GM18520 (cell line): Measurements from ENCODE around the gene PSENEN.
"Not testable (repeated sequence)": the region's sequence is repeated elsewhere in the genome, so short reads cannot be mapped to it uniquely, and the experiment has no call there.

Source experiments
- ATAC-seq: cut with Tn5 transposase; IDR thresholded peaks from one replicate; pipeline ENCODE4 v1.9.1; 2021; ENCODE audit not compliant: unreplicated experiment

Gene PSENEN

GRCh38 chr19:35718345-35719041 lies 27.0 kb upstream of the PSENEN start:
- ATAC-seq, result no peak

GRCh38 chr19:35719402-35720162 lies 25.9 kb upstream of the PSENEN start:
- ATAC-seq, result no peak

DNA sequence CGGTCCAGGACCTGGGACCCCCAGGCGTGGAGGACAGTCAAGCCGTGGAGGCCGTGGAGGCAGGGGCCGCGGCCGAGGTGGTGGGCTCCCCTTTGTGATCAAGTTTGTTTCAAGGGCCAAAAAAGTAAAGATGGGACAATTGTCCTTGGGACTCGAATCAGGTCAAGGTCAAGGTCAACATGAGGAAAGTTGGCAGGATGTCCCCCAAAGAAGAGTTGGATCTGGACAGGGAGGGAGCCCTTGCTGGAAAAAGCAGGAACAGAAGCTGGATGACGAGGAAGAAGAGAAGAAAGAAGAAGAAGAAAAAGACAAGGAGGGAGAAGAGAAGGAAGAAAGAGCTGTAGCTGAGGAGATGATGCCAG lies 25.3 kb upstream of the PSENEN start:
- no peak for ATAC-seq

GRCh38 chr19:35720648-35721047 lies 24.8 kb upstream of the PSENEN start:
- no peak for ATAC-seq

GRCh38 chr19:35721374-35721773 lies 24.1 kb upstream of the PSENEN start:
- no peak for ATAC-seq

GRCh38 chr19:35722461-35722860 lies 23.0 kb upstream of the PSENEN start:
- no peak for ATAC-seq

- no peak for ATAC-seq
Measured at GRCh38 chr19:35722897-35723296, 22.6 kb upstream of the PSENEN start.

- no peak for ATAC-seq
Measured at GRCh38 chr19:35723671-35724070, 21.8 kb upstream of the PSENEN start.

DNA sequence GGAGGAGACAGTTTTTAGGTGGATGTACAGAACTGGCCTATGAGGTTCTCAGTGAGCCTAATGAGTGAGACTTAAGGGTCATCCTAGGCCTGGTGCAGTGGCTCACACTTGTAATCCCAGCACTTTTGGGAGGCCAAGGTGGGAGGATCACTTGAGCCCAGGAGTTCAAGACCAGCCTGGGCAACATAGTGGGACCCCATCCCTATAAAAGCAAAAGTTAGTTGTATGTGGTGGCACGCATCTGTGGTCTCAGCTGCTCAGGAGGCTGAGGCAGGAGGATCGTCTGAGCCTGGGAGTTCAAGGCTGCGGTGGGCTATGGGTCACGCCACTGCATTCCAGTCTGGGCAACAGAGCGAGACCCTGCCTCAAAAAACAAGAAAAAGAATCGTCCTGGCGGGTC lies 21.3 kb upstream of the PSENEN start:
- ATAC-seq, result not testable (repeated sequence)

DNA sequence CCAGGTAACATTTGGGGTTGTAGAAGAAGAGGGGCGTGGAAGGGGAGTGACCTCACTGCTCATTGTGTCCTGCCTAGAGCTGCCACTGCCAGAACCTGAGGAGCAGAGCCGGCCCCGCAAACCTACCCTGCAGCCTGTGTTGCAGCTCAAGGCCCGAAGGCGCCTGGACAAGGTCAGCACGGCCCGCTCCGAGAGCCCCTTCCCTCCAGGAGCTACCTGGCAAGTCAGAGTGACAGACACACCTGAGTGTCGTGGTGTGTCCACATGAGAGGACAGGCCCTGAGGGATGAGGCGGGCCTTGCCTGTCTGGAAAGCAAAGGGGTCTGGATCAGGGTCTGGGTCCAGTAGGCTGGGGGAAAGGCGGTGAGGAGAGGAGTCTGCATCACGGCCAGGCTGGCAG lies 20.9 kb upstream of the PSENEN start:
- no peak for ATAC-seq

DNA sequence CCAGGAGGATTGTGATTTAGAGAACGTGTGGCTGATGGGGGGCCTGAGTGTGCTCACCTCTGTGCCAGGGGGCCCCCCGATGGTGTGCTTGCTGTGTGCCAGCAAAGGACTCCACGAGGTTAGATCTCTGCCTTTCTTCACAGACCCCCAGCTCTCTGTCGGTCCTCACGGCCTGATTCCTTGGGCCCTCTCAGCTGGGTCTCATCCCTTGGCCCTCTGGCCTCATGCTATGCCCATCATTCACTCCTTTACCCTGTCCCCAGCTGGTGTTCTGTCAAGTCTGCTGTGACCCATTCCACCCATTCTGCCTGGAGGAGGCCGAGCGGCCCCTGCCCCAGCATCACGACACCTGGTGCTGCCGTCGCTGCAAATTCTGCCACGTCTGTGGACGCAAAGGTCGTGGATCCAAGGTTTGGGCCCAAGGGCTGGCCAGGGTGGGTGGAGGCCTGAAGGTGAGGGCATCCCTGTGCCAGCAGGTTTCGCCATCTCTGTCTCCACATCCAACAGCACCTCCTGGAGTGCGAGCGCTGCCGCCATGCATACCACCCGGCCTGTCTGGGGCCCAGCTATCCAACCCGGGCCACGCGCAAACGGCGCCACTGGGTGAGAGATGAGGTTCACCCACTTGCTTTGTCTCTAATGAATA lies 20.1 kb upstream of the PSENEN start:
- ATAC-seq, result no peak

- ATAC-seq, result no peak
Measured at GRCh38 chr19:35727053-35727955, 18.1 kb upstream of the PSENEN start.

- no peak for ATAC-seq
Measured at GRCh38 chr19:35727956-35728706, 17.3 kb upstream of the PSENEN start.

DNA sequence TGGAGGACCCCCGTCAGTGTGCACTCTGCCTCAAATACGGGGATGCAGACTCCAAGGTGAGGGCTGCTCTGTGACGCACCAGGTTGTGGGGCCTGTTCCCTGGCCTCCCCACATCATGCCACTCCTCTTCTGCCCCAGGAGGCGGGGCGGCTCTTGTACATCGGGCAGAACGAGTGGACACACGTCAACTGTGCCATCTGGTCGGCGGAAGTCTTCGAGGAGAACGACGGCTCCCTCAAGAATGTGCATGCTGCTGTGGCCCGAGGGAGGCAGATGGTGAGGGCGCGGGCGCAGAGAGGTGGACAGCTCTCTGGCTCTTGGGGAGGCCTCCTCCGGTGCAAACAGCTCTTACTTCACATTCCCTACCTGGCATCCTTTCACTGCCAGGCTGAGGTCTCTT lies 16.4 kb upstream of the PSENEN start:
- ATAC-seq, result no peak

GRCh38 chr19:35729763-35730162 lies 15.7 kb upstream of the PSENEN start:
- ATAC-seq, result no peak

DNA sequence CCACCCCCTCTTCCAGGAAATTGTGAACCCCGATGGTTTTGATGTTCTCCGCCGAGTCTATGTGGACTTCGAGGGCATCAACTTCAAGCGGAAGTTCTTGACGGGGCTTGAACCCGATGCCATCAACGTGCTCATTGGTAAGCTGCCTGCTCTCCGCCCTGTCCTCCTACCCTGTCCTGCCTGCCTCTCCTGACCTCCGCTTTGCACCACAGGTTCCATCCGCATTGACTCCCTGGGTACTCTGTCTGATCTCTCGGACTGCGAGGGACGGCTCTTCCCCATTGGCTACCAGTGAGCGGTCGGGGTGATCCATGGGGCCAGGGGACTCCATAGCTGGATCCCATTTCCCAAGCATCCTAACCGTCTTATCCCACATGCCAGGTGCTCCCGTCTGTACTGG lies 15.1 kb upstream of the PSENEN start:
- ATAC-seq, result no peak

GRCh38 chr19:35731353-35731752 lies 14.1 kb upstream of the PSENEN start:
- no peak for ATAC-seq

DNA sequence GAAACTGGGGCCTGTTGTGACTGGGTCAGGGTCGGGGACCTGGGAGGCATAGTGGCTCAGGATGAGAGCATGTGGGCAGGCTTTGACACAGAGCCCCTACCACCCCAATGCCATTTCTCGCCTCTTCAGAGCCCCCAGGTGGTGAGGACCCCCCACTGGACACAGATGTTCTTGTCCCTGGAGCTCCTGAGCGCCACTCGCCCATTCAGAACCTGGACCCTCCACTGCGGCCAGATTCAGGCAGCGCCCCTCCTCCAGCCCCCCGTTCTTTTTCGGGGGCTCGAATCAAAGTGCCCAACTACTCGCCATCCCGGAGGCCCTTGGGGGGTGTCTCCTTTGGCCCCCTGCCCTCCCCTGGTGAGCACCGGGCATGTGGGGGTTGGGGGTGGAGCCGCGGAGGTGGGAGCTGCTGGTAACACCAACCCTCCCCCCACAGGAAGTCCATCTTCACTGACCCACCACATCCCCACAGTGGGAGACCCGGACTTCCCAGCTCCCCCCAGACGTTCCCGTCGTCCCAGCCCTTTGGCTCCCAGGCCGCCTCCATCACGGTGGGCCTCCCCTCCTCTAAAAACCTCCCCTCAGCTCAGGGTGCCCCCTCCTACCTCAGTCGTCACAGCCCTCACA lies 13.6 kb upstream of the PSENEN start:
- no peak for ATAC-seq

- ATAC-seq, result no peak
Measured at GRCh38 chr19:35732540-35733179, 12.8 kb upstream of the PSENEN start.
